ENCODE data around the gene TMTC1.

GRCh38 chr12:29726741-29727348, 56.9 kb downstream of the TMTC1 start:
- TF ChIP-seq, protein P1, sequence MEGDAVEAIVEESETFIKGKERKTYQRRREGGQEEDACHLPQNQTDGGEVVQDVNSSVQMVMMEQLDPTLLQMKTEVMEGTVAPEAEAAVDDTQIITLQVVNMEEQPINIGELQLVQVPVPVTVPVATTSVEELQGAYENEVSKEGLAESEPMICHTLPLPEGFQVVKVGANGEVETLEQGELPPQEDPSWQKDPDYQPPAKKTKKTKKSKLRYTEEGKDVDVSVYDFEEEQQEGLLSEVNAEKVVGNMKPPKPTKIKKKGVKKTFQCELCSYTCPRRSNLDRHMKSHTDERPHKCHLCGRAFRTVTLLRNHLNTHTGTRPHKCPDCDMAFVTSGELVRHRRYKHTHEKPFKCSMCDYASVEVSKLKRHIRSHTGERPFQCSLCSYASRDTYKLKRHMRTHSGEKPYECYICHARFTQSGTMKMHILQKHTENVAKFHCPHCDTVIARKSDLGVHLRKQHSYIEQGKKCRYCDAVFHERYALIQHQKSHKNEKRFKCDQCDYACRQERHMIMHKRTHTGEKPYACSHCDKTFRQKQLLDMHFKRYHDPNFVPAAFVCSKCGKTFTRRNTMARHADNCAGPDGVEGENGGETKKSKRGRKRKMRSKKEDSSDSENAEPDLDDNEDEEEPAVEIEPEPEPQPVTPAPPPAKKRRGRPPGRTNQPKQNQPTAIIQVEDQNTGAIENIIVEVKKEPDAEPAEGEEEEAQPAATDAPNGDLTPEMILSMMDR (IDR thresholded peaks at IDR 0.05; ENCODE audit: low read length) = no peak
- no peak for TF ChIP-seq EZH2 (IDR thresholded peaks at IDR 0.05; ENCODE audit: borderline replicate concordance, low read length)

Measured in OCI-LY1 (cell line).